Stimulated activated CD4-positive, alpha-beta T cell treated with anti-CD3 and anti-CD28 coated beads, Interleukin-15, amount 100 ng/mL, for 1 hour (primary cell): ENCODE measurements around the gene DOK5.
"Not testable (repeated sequence)": the region's sequence is repeated elsewhere in the genome, so short reads cannot be mapped to it uniquely, and the experiment has no call there.

ENCODE experiments used
- DNase-seq, 2 donors: peaks; one replicate each; pipeline ENCODE4 v3.0.0-alpha.2; 2020; ENCODE audit warnings: low read depth in 1 of 2, low spot score in 1 of 2

The DOK5 gene

GRCh38 chr20:54475334-54476168 lies at the start of gene DOK5:
DOK5 (plus strand) TSS chr20:54475593; CDS start chr20:54475947, 354 bp downstream.
- no peak for DNase-seq

GRCh38 chr20:54429364-54429763 lies 46.0 kb upstream of the DOK5 start:
- no peak for DNase-seq

GRCh38 chr20:54431156-54431944 lies 44.0 kb upstream of the DOK5 start:
- DNase-seq, result no peak

- DNase-seq, result no peak
Measured at GRCh38 chr20:54432966-54433365, 42.4 kb upstream of the DOK5 start.

GRCh38 chr20:54433636-54434035 lies 41.8 kb upstream of the DOK5 start:
- no peak for DNase-seq

GRCh38 chr20:54434196-54434595 lies 41.2 kb upstream of the DOK5 start:
- no peak for DNase-seq

GRCh38 chr20:54435015-54435414 lies 40.4 kb upstream of the DOK5 start:
- no peak for DNase-seq

- not testable (repeated sequence) for DNase-seq
Measured at GRCh38 chr20:54436410-54436809, 39.0 kb upstream of the DOK5 start.

GRCh38 chr20:54438166-54438565 lies 37.2 kb upstream of the DOK5 start:
- DNase-seq, result no peak

GRCh38 chr20:54450207-54450606 lies 25.2 kb upstream of the DOK5 start:
- no peak for DNase-seq

GRCh38 chr20:54451171-54451570 lies 24.2 kb upstream of the DOK5 start:
- DNase-seq, result no peak

- DNase-seq, result no peak
Measured at GRCh38 chr20:54452277-54452676, 23.1 kb upstream of the DOK5 start.

- DNase-seq, result no peak
Measured at GRCh38 chr20:54454982-54455381, 20.4 kb upstream of the DOK5 start.

GRCh38 chr20:54456423-54456822 lies 19.0 kb upstream of the DOK5 start:
- DNase-seq, result no peak

GRCh38 chr20:54456961-54457360 lies 18.4 kb upstream of the DOK5 start:
- DNase-seq, result no peak

- no peak for DNase-seq
Measured at GRCh38 chr20:54458219-54458618, 17.2 kb upstream of the DOK5 start.

GRCh38 chr20:54459279-54459678 lies 16.1 kb upstream of the DOK5 start:
- no peak for DNase-seq

GRCh38 chr20:54464003-54464402 lies 11.4 kb upstream of the DOK5 start:
- DNase-seq, result no peak

- DNase-seq, result no peak
Measured at GRCh38 chr20:54466127-54466526, 9.3 kb upstream of the DOK5 start.

- no peak for DNase-seq
Measured at GRCh38 chr20:54467622-54468021, 7.8 kb upstream of the DOK5 start.

- DNase-seq, result no peak
Measured at GRCh38 chr20:54468082-54468481, 7.3 kb upstream of the DOK5 start.

GRCh38 chr20:54469293-54469692 lies 6.1 kb upstream of the DOK5 start:
- DNase-seq, result no peak
